Left ventricle myocardium inferior (tissue), 1 donor: ENCODE results near the gene RAPGEF4. TPM values are rescaled to one million over a fixed set of nuclear protein-coding genes. Genes with fewer than 3 reads are reported as not detected.

Experiments used
- DNase-seq: peaks from one replicate; pipeline ENCODE4 v3.0.0-alpha.2; 2020
- H3K27ac ChIP-seq: fragments of 200-600 bp; replicated peaks from 2 replicates; pipeline ENCODE4 v1.8.0; 2021
- H3K27me3 ChIP-seq: fragments of 200-600 bp; 2 replicates; pipeline ENCODE4 v1.8.0; 2021; ENCODE audit warnings: low read depth
- H3K36me3 ChIP-seq: fragments of 200-600 bp; 2 replicates; pipeline ENCODE4 v1.8.0; 2021
- H3K4me1 ChIP-seq: fragments of 200-600 bp; 2 replicates; pipeline ENCODE4 v1.8.0; 2021
- H3K4me3 ChIP-seq: fragments of 200-600 bp; 2 replicates; pipeline ENCODE4 v1.8.0; 2021; ENCODE audit warnings: mild to moderate bottlenecking, moderate library complexity
- H3K9me3 ChIP-seq: fragments of 200-600 bp; replicated peaks from 2 replicates; pipeline ENCODE4 v1.8.0; 2021
- intact Hi-C: fragments of 100-400 bp; cut with micrococcal nuclease; formaldehyde crosslinking; loops from one replicate; pipeline ENCODE4 v1.11.0; 2022
- total RNA-seq: library from RNA; stranded (reverse); fragmentation: NEBNext Ultra II Directional; extraction: Animal tissue kit (Norgen Biotek cat#: 25700); gene quantifications from one replicate; pipeline ENCODE4 v1.2.1, GENCODE V29; 2021
- TF ChIP-seq, protein P1 (sequence below): fragments of 200-600 bp; IDR thresholded peaks from 2 replicates; pipeline ENCODE4 v1.8.0; 2021; ENCODE audit warnings: antibody characterized with exemption, mild to moderate bottlenecking, borderline replicate concordance
- donor health status: DM: no; HTN: yes; CAD: no; lungs with severe emphysema.

RAPGEF4 gene
- total RNA-seq, 1 donor from 2014 or later: 3.7 TPM

DNA sequence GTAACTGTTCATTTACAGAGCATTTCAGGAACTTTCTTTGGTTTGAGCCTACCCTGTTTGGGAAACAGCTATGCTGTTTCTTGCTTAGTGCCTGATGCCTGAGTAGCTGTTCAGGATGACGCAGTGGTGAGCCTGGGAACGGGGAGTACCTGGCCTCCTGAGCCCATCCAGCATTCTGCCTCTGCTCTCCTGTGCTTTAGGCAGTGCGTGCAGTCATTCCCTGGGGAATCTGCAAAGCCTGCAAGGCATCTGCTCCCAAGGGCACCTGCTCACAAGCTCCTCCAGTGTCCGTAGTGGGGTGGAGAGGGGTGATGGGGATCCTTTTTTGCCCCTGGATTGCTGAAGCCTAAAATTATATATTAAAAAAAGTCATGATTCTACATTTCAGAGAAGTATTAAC lies 68.8 kb downstream of the RAPGEF4 start:
- Histone ChIP-seq H3K9me3 (peaks cover 11% of the 10 kb centered on the region), H3K4me1 (peaks cover 5% of the 10 kb centered on the region), H3K27ac (no peak overlapping the region), H3K36me3 (peaks cover 9% of the 10 kb centered on the region), H3K4me3 (no peak overlapping the region), H3K27me3 (no peaks in the 10 kb centered on the region)
- TF ChIP-seq, protein P1, sequence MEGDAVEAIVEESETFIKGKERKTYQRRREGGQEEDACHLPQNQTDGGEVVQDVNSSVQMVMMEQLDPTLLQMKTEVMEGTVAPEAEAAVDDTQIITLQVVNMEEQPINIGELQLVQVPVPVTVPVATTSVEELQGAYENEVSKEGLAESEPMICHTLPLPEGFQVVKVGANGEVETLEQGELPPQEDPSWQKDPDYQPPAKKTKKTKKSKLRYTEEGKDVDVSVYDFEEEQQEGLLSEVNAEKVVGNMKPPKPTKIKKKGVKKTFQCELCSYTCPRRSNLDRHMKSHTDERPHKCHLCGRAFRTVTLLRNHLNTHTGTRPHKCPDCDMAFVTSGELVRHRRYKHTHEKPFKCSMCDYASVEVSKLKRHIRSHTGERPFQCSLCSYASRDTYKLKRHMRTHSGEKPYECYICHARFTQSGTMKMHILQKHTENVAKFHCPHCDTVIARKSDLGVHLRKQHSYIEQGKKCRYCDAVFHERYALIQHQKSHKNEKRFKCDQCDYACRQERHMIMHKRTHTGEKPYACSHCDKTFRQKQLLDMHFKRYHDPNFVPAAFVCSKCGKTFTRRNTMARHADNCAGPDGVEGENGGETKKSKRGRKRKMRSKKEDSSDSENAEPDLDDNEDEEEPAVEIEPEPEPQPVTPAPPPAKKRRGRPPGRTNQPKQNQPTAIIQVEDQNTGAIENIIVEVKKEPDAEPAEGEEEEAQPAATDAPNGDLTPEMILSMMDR: no peak
- intact Hi-C loops: loop anchor here (2.0 to 10.0 kb wide), 2 partner anchors 128 to 410 kb away; no protein-coding TSS in a partner anchor
- no peak for DNase-seq

DNA sequence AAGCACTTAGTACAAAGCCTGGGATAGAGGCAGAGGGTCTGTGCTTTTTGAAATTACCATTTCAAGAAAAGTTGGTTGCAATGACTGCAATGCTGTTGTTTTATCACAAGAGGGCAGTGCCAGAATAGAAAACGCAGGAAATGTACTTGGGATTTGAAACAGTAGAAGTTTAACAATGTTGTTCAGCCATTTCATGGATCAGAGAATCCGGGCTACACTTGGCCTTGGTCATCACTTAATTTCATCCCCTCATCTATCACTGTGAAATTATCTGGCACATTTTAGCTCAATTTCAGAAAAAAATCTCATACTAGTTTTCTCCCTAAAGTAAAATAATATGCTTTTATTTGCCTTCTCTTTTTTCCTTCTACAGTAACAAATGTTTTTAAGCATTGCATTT lies 70.8 kb downstream of the RAPGEF4 start:
- Histone ChIP-seq H3K4me3 (no peak overlapping the region), H3K27me3 (no peaks in the 10 kb centered on the region), H3K27ac (no peak overlapping the region), H3K4me1 (peaks cover 5% of the 10 kb centered on the region), H3K9me3 (peaks cover 11% of the 10 kb centered on the region), H3K36me3 (peaks cover 9% of the 10 kb centered on the region)
- intact Hi-C loops: loop anchor here (10.0 kb wide), 1 partner anchor 408 kb away; no protein-coding TSS in a partner anchor
- TF ChIP-seq, protein P1: peak; percentile 91
- no peak for DNase-seq

DNA sequence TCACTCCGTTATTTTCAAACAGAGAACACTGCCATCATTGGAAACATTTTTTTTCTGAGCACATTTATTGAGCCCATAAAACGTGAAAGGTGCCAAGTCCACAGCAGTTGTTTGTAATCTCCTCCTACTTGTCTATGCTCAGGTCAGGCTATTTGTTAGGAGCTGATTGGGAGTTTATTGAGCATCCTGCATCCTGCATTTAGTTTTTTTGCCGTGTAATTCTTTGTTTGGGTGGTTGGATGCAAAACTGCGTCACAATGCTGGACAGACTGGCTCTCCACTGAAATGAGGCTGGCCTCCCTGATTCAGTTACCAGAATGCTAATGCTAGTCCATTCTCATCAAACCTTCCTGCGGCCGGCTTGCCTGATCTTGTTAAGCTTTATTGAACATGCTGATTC lies 71.4 kb downstream of the RAPGEF4 start:
- no peak for DNase-seq
- intact Hi-C loops: loop anchor here (10.0 kb wide), 1 partner anchor 408 kb away; no protein-coding TSS in a partner anchor
- Histone ChIP-seq H3K27me3 (no peaks in the 10 kb centered on the region), H3K9me3 (peaks cover 11% of the 10 kb centered on the region), H3K36me3 (peaks cover 9% of the 10 kb centered on the region), H3K4me1 (peaks cover 5% of the 10 kb centered on the region), H3K27ac (no peak overlapping the region), H3K4me3 (no peak overlapping the region)
- TF ChIP-seq, protein P1: no peak

DNA sequence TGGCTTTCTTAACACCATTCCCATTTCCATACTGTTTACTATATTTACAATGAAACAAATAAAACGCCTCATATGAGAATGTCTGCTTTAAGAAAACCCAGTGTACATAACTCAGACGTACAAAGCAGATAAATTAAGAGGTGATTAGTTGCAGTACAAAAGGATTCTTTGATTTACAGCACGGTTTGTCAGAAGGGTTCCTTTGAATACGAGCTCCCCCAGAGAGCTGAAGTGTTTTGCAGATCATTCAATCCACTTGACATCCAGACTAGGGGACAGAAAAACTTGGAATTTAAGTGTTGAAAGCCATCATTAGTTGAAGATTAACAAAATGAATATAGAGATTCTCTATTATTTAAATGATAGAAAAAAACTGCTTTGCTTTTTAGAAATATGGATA lies 72.5 kb downstream of the RAPGEF4 start:
- H3K9me3 ChIP-seq: peaks cover 5% of the 10 kb centered on the region
- no peak overlapping the region for H3K27ac ChIP-seq
- no peaks in the 10 kb centered on the region for H3K27me3 ChIP-seq
- no peak overlapping the region for H3K4me3 ChIP-seq
- intact Hi-C loops: loop anchor here (10.0 kb wide), 1 partner anchor 407 kb away; no protein-coding TSS in a partner anchor
- TF ChIP-seq, protein P1: no peak
- peaks cover 5% of the 10 kb centered on the region for H3K4me1 ChIP-seq
- peaks cover 3% of the 10 kb centered on the region for H3K36me3 ChIP-seq
- no peak for DNase-seq

DNA sequence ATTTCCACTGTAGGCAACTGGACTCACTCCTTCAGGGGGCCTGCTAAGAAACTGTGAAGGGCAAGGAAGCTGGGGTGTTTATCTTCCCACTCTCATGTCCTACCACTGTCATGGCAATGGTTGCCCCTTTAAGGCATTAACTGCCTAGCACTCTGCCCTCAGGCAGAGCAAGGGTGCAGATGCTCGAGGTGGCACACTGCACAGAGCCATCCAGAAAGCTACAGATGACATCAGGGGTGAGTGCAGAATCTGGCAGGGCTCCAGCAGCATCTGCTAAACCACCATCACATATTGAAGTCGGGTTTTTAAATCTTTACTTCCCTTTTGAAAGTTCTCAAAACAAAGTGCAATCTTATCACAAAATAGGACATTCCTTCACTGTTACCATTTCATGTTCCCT lies 75.4 kb downstream of the RAPGEF4 start:
- TF ChIP-seq, protein P1: no peak
- Histone ChIP-seq H3K27ac (no peak overlapping the region), H3K27me3 (no peaks in the 10 kb centered on the region), H3K36me3 (no peaks in the 10 kb centered on the region), H3K9me3 (no peaks in the 10 kb centered on the region), H3K4me1 (peaks cover 5% of the 10 kb centered on the region), H3K4me3 (no peak overlapping the region)
- intact Hi-C loops: no loop called here
- no peak for DNase-seq
